Dendritic cell treated with granulocyte-macrophage colony-stimulating factor and Interleukin-4, amounts not matched to agents 40 ng/mL and 50 ng/mL, for 4 days (primary cell): ENCODE data around the gene MEA1.

Source experiments
- H3K27ac Mint-ChIP-seq: one replicate; pipeline ENCODE4 v1.8.0; 2022; ENCODE audit warnings: mild to moderate bottlenecking, mixed read lengths
- H3K27me3 Mint-ChIP-seq: one replicate; pipeline ENCODE4 v1.8.0; 2022; ENCODE audit warnings: mild to moderate bottlenecking, mixed read lengths
- H3K36me3 Mint-ChIP-seq: one replicate; pipeline ENCODE4 v1.8.0; 2022; ENCODE audit warnings: low read depth, mixed read lengths
- H3K4me1 Mint-ChIP-seq: one replicate; pipeline ENCODE4 v1.8.0; 2022; ENCODE audit warnings: low read depth, mixed read lengths
- H3K4me3 Mint-ChIP-seq: one replicate; pipeline ENCODE4 v1.8.0; 2022; ENCODE audit warnings: mild to moderate bottlenecking, moderate library complexity, mixed read lengths
- H3K9me3 Mint-ChIP-seq: one replicate; pipeline ENCODE4 v1.8.0; 2022; ENCODE audit warnings: mixed read lengths
- intact Hi-C: fragments of 100-400 bp; cut with micrococcal nuclease; formaldehyde crosslinking; loops from one replicate; pipeline ENCODE4 v1.15.0; 2022

MEA1 gene

DNA sequence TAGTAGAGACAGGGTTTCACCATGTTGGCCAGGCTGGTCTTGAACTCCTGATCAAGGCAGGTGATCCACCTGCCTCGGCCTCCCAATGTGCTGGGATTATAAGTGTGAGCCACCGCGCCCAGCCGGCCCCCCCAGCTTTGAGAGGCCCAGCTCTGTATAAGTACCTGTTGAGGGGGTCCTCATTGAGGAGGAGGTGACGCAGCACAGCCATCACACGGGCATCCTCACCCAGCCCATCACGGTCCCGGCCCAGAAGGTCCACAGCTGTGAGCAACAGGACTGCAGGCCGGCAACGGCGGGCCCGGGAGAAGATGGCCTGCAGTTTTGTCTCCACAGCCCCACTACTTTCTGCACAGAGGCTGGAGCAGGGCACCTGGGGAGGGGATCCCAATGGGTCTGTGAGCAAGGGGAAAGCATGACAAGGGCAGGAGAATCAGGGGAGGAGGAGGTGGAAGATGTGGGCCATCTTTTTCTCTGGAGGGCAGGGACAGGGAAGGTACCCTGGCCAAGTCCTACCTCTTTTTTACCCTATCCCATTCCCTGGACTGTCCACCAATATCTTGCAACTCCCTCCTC lies 45.5 kb downstream of the MEA1 start:
- peaks cover 65% of the 10 kb centered on the region for H3K36me3 Mint-ChIP-seq
- intact Hi-C loops: no loop called here
- no peaks in the 10 kb centered on the region for H3K27me3 Mint-ChIP-seq
- no peak overlapping the region for H3K27ac Mint-ChIP-seq
- peaks cover 37% of the 10 kb centered on the region for H3K4me1 Mint-ChIP-seq
- H3K4me3 Mint-ChIP-seq: no peak overlapping the region
- no peaks in the 10 kb centered on the region for H3K9me3 Mint-ChIP-seq

DNA sequence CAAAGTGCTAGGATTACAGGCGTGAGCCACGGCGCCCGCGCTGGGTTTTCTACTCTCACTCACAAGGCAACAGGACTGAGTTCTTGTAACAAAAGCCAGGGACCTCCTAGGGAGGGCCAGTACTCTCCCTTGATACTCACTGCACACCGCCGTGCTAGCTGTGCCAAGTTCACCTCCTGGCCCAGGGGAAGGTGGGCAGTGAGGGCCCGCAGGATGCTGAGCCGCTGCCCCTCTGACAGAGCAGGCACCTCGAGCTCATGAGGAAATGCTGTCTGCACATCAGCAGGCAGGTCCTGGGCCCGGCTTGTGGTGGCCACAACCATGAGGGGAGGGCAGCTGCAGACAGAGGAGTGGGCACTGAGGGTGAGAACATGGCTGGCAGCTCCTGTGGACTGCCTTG lies 46.5 kb downstream of the MEA1 start:
- H3K4me1 Mint-ChIP-seq: peaks cover 36% of the 10 kb centered on the region
- no peaks in the 10 kb centered on the region for H3K9me3 Mint-ChIP-seq
- H3K27me3 Mint-ChIP-seq: peaks cover 3% of the 10 kb centered on the region
- no peak overlapping the region for H3K27ac Mint-ChIP-seq
- intact Hi-C loops: no loop called here
- no peak overlapping the region for H3K4me3 Mint-ChIP-seq
- H3K36me3 Mint-ChIP-seq: peaks cover 75% of the 10 kb centered on the region

DNA sequence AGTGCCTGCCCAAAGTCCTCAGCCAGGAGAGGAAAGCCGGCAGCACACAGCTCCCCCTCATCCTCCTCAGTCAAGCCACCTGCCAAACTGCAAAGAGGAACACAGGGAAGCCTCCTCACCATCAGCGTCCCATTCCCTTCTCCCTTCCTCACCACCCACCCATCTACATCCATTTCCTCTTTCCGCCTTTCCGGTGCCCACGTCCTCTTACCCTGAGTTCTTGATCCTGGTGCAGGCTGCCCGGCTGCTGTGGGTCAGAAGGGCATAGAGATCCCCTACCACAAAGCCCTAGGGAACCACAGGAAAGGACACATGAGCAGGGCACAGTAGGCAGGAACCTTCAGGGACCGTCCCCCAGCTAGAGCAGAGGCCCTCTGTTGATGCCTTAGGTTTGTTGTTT lies 47.2 kb downstream of the MEA1 start:
- no peak overlapping the region for H3K4me3 Mint-ChIP-seq
- H3K9me3 Mint-ChIP-seq: no peaks in the 10 kb centered on the region
- H3K27ac Mint-ChIP-seq: no peak overlapping the region
- H3K27me3 Mint-ChIP-seq: peaks cover 10% of the 10 kb centered on the region
- peaks cover 81% of the 10 kb centered on the region for H3K36me3 Mint-ChIP-seq
- H3K4me1 Mint-ChIP-seq: peaks cover 29% of the 10 kb centered on the region
- intact Hi-C loops: no loop called here

DNA sequence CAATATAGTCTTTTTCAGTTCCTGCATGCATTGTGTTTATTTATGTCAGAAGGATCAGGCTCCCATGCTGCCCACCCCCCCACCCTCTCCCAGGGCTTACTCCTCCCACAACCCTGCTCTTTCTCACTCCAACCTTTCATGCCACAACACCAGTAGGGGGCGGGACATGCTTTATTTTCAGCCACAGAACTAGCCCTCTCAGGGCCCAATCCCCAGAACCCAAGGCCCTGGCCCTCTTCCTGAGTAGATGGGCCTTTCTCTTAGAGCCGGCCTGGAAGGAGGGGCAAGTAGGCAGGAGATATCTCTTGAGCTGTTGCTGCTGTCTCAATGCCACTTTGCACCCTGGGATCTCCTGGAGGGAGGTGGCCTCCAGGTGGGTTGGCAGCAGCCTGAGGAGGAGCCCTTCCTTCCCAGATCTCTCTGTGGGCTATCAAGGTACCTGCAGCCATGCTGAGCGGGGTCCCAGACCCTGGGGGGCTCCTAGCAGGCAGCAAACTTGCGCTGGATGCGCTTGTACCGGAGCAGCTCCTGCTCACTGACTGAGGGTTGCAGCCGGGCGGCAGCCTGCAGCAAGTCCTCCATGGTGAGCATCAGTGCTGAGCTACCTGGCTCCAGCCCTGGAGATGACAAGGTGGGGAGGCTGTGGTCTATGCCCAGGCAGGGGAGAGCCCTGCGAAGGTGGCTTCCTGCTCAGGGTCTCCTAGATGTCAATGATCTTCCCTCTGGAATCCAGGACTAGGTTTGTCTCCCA lies 49.7 kb downstream of the MEA1 start:
- Mint-ChIP-seq H3K4me3 (no peak overlapping the region), H3K9me3 (no peaks in the 10 kb centered on the region), H3K27ac (no peak overlapping the region), H3K36me3 (peaks cover 71% of the 10 kb centered on the region), H3K27me3 (peaks cover 32% of the 10 kb centered on the region), H3K4me1 (peaks cover 33% of the 10 kb centered on the region)
- intact Hi-C loops: no loop called here

DNA sequence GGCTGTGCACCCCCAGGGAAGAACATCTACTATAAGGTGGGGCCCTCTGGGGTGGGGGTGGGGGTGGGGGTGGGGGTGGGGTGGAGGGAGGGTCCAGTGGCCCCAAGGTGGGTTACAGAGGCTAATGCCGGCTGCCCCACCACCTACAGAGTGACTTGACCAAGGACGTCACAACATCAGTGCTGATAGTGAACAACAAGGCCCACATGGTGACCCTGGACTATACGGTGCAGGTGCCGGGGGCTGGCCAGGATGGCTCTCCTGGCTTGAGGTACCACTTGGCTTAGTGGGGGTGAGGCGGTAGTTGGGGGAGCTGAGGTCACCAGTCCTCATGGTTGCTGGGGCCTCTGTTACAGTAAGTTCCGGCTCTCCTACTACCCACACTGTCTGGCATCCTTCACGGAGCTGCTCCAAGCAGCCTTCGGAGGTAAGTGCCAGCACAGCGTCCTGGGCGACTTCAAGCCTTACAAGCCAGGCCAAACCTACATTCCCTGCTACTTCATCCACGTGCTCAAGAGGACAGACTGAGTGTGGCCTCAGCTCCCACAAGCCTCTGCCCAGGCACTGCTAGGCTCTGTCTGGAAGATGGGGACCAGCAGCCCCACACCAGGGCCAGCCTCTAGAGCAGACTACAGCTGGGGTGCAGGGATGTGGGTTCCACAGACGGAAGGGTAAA lies 50.4 kb downstream of the MEA1 start:
- no peak overlapping the region for H3K27ac Mint-ChIP-seq
- peaks cover 32% of the 10 kb centered on the region for H3K27me3 Mint-ChIP-seq
- H3K4me1 Mint-ChIP-seq: peaks cover 27% of the 10 kb centered on the region
- H3K9me3 Mint-ChIP-seq: no peaks in the 10 kb centered on the region
- H3K4me3 Mint-ChIP-seq: no peak overlapping the region
- H3K36me3 Mint-ChIP-seq: peaks cover 63% of the 10 kb centered on the region
- intact Hi-C loops: no loop called here

DNA sequence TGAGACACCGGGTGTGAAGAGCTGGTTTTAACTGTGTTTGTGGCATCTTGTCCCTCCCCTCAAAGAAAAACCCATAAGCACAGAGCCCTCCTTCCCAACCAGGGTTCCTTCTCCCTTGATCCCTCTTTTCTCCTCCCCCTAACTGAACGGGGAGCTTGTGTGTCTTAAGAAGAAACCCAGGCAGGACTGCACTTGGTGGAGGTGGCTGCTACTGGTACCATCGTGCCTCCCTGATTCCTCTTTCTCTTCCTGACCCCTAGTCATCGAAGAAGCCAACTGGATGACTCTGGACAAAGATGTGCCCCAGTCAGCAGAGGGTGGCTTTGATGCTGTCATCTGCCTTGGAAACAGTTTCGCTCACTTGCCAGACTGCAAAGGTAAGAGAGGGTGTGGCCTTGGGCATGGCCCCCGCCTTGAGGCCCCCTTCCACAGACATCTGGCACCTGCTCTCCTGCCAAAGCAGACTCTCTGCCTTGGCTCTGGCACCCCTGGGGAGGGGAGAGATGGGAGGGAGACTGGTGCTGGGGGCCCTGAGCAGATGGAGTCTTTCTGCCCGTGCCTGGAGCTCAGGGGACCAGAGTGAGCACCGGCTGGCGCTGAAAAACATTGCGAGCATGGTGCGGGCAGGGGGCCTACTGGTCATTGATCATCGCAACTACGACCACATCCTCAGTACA lies 51.1 kb downstream of the MEA1 start:
- H3K4me1 Mint-ChIP-seq: peaks cover 27% of the 10 kb centered on the region
- H3K4me3 Mint-ChIP-seq: no peak overlapping the region
- no peak overlapping the region for H3K27ac Mint-ChIP-seq
- intact Hi-C loops: no loop called here
- peaks cover 32% of the 10 kb centered on the region for H3K27me3 Mint-ChIP-seq
- no peaks in the 10 kb centered on the region for H3K9me3 Mint-ChIP-seq
- peaks cover 57% of the 10 kb centered on the region for H3K36me3 Mint-ChIP-seq

DNA sequence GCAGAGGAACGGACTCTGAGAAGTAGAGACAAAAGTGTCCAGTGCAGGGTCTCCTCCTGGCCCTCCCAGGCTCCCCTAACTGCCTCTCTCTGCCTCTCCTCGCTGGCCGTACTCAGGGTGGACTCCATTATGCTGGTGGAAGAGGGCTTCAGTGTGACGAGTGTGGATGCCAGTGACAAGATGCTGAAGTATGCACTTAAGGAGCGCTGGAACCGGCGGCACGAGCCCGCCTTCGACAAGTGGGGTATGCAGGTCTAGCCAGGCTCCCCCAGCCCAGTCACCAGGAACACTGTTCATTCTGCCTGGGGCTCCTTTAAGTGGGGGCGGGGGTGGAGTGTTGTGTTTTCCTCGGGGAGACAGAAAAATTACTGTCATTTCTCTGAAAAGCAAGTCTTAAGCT lies 51.6 kb downstream of the MEA1 start:
- Mint-ChIP-seq H3K4me1 (peaks cover 21% of the 10 kb centered on the region), H3K36me3 (peaks cover 51% of the 10 kb centered on the region), H3K4me3 (no peak overlapping the region), H3K27me3 (peaks cover 32% of the 10 kb centered on the region), H3K9me3 (no peaks in the 10 kb centered on the region), H3K27ac (no peak overlapping the region)
- intact Hi-C loops: no loop called here
